Nephron progenitor cell (in vitro differentiated cells): Measurements from ENCODE around the gene MRGPRG.
A peak's percentile ranks its signal among the peaks of the same experiment; 100 is the strongest.
"Not testable (repeated sequence)": the region's sequence is repeated elsewhere in the genome, so short reads cannot be mapped to it uniquely, and the experiment has no call there.

ENCODE experiments used
- DNase-seq: peaks from one replicate; pipeline ENCODE4 v3.0.0; 2021
- H3K27ac Mint-ChIP-seq: 2 replicates; pipeline ENCODE4 v1.8.0; 2021; ENCODE audit warnings: mild to moderate bottlenecking, moderate library complexity, mixed read lengths
- H3K27me3 Mint-ChIP-seq: 2 replicates; pipeline ENCODE4 v1.8.0; 2021; ENCODE audit warnings: mild to moderate bottlenecking, low read depth, mixed read lengths; ENCODE audit not compliant: poor library complexity
- H3K36me3 Mint-ChIP-seq: 2 replicates; pipeline ENCODE4 v1.8.0; 2021; ENCODE audit warnings: low read depth, mixed read lengths
- H3K4me1 Mint-ChIP-seq: 2 replicates; pipeline ENCODE4 v1.8.0; 2021; ENCODE audit warnings: mixed read lengths
- H3K4me3 Mint-ChIP-seq: 2 replicates; pipeline ENCODE4 v1.8.0; 2021; ENCODE audit warnings: mild to moderate bottlenecking, moderate library complexity, mixed read lengths
- H3K9me3 Mint-ChIP-seq: 2 replicates; pipeline ENCODE4 v1.8.0; 2021; ENCODE audit warnings: mild to moderate bottlenecking, moderate library complexity, mixed read lengths
- CTCF ChIP-seq: fragments of 200-600 bp; sonication (generic); IDR thresholded peaks from 2 replicates; pipeline ENCODE4 v1.5.0; 2021; ENCODE audit warnings: antibody characterized with exemption

MRGPRG gene

GRCh38 chr11:3169255-3170043 is 49.2 kb downstream of the MRGPRG start:
- Mint-ChIP-seq H3K27ac (no peak overlapping the region), H3K9me3 (no peaks in the 10 kb centered on the region), H3K4me3 (peak overlapping the region; percentile 60), H3K36me3 (no peaks in the 10 kb centered on the region), H3K4me1 (peaks cover 34% of the 10 kb centered on the region), H3K27me3 (peaks cover 11% of the 10 kb centered on the region)
- TF ChIP-seq CTCF = no peak
- DNase-seq = no peak

- not testable (repeated sequence) for H3K36me3 Mint-ChIP-seq, H3K27ac Mint-ChIP-seq, DNase-seq, H3K4me3 Mint-ChIP-seq, H3K9me3 Mint-ChIP-seq
- Mint-ChIP-seq H3K27me3 (peaks cover 11% of the 10 kb centered on the region), H3K4me1 (peaks cover 38% of the 10 kb centered on the region)
These were observed 49.8 kb downstream of the MRGPRG start for GRCh38 chr11:3168742-3169254.
